Type B pancreatic cell (in vitro differentiated cells): ENCODE measurements around the gene TTLL10. TPM values are rescaled to one million over a fixed set of nuclear protein-coding genes. Genes with fewer than 3 reads are reported as not detected.

ENCODE experiments used
- DNase-seq: peaks from one replicate; pipeline ENCODE4 v3.0.0; 2021; ENCODE audit warnings: mixed read lengths; ENCODE audit not compliant: unreplicated experiment; ENCODE audit errors: extremely low spot score
- H3K27ac Mint-ChIP-seq: 2 replicates; pipeline ENCODE4 v1.8.0; 2021; ENCODE audit warnings: mild to moderate bottlenecking, mixed read lengths
- H3K27me3 Mint-ChIP-seq: 2 replicates; pipeline ENCODE4 v1.8.0; 2021; ENCODE audit warnings: mixed read lengths
- H3K36me3 Mint-ChIP-seq: 2 replicates; pipeline ENCODE4 v1.8.0; 2021; ENCODE audit warnings: mixed read lengths
- H3K4me1 Mint-ChIP-seq: one replicate; pipeline ENCODE4 v1.8.0; 2021; ENCODE audit warnings: mixed read lengths; ENCODE audit not compliant: unreplicated experiment
- H3K4me3 Mint-ChIP-seq: 2 replicates; pipeline ENCODE4 v1.8.0; 2021; ENCODE audit warnings: mild to moderate bottlenecking, mixed read lengths
- H3K9me3 Mint-ChIP-seq: 2 replicates; pipeline ENCODE4 v1.8.0; 2021; ENCODE audit warnings: mixed read lengths
- long read RNA-seq: library from polyadenylated mRNA; unstranded; transcript quantifications from one replicate; pipeline ENCODE4 v2.0.0, GENCODE V29; 2020
- total RNA-seq: library from RNA; stranded (reverse); gene quantifications from 2 replicates; pipeline ENCODE4 v1.2.1, GENCODE V29; 2021; ENCODE audit warnings: low replicate concordance
- TF ChIP-seq, protein P1 (sequence below): fragments of 200-600 bp; sonication (generic); conservative IDR thresholded peaks from 2 replicates; pipeline ENCODE4 v1.5.0; 2021; ENCODE audit warnings: antibody characterized with exemption, mild to moderate bottlenecking

TTLL10 gene, protein sequence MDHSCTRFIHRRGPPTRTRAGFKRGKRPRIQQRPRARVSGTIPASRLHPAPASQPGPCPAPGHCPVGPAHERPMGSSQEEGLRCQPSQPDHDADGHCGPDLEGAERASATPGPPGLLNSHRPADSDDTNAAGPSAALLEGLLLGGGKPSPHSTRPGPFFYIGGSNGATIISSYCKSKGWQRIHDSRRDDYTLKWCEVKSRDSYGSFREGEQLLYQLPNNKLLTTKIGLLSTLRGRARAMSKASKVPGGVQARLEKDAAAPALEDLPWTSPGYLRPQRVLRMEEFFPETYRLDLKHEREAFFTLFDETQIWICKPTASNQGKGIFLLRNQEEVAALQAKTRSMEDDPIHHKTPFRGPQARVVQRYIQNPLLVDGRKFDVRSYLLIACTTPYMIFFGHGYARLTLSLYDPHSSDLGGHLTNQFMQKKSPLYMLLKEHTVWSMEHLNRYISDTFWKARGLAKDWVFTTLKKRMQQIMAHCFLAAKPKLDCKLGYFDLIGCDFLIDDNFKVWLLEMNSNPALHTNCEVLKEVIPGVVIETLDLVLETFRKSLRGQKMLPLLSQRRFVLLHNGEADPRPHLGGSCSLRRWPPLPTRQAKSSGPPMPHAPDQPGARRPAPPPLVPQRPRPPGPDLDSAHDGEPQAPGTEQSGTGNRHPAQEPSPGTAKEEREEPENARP
- 0.88 and 1.4 TPM in 2 replicates for total RNA-seq
- long read RNA-seq, result 0 reads

DNA sequence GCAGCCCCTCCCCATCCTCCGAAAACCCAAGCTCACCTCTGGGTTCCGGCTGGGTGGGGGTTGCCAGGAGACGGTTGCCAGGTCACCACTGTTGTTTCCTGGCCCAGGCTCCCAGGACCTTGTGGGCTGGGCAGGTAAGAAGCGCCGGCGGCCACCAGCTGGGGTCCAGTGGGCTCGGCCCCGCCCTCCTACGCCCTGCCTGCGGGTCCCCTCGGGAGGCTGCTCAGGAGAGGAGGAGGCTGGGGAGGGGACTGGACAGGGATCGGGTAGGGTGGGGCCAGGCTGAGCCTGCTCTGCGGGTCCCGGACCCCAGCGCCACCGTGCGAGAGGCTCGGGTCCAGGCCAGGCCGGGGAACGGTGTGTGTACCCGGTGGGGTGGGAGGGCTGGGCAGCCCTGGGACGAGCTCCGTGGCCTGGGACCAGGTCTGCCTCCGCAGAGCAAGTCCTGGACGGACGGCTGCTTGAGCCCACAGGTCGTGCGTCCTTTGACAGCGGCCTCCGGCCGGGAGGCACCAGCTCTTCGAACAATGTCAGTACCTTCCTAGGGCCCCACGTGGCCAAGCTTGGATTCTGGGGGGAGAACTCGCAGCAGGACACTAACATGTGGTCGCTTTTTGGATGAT lies at the start of gene TTLL10:
TTLL10 (plus strand) TSS at position 88 of the 623 bp plus-strand sequence. CDS start 5,336 bp downstream, outside the sequence.
- Mint-ChIP-seq H3K4me1 (no peaks in the 10 kb centered on the region), H3K27me3 (peaks cover 21% of the 10 kb centered on the region), H3K27ac (no peak within 1 kb of the TSS), H3K4me3 (no peak within 1 kb of the TSS), H3K36me3 (no peaks in the 10 kb centered on the region), H3K9me3 (no peaks in the 10 kb centered on the region)
- TF ChIP-seq, protein P1, sequence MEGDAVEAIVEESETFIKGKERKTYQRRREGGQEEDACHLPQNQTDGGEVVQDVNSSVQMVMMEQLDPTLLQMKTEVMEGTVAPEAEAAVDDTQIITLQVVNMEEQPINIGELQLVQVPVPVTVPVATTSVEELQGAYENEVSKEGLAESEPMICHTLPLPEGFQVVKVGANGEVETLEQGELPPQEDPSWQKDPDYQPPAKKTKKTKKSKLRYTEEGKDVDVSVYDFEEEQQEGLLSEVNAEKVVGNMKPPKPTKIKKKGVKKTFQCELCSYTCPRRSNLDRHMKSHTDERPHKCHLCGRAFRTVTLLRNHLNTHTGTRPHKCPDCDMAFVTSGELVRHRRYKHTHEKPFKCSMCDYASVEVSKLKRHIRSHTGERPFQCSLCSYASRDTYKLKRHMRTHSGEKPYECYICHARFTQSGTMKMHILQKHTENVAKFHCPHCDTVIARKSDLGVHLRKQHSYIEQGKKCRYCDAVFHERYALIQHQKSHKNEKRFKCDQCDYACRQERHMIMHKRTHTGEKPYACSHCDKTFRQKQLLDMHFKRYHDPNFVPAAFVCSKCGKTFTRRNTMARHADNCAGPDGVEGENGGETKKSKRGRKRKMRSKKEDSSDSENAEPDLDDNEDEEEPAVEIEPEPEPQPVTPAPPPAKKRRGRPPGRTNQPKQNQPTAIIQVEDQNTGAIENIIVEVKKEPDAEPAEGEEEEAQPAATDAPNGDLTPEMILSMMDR, result no peak
- DNase-seq, result no peak

DNA sequence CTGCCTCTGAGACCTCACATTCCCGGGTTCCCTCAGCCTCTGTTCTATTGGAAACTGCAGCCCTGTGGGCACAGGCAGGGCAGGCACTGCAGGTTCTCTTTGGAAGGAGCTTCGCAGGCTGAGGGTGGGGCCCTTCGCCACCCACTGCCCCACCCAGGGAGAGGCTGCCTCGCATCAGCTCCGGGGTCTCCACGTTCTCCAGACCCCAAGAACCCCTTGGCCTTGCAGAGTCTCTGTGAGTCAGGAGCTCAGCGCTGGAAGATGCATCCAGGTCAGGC lies 49.2 kb upstream of the TTLL10 start:
- H3K4me3 Mint-ChIP-seq, result no peak overlapping the region
- H3K36me3 Mint-ChIP-seq, result no peaks in the 10 kb centered on the region
- H3K27ac Mint-ChIP-seq, result peak overlapping the region; percentile 58
- no peaks in the 10 kb centered on the region for H3K9me3 Mint-ChIP-seq
- DNase-seq, result no peak
- H3K4me1 Mint-ChIP-seq, result peaks cover 15% of the 10 kb centered on the region
- TF ChIP-seq, protein P1, result no peak
- peaks cover 2% of the 10 kb centered on the region for H3K27me3 Mint-ChIP-seq

DNA sequence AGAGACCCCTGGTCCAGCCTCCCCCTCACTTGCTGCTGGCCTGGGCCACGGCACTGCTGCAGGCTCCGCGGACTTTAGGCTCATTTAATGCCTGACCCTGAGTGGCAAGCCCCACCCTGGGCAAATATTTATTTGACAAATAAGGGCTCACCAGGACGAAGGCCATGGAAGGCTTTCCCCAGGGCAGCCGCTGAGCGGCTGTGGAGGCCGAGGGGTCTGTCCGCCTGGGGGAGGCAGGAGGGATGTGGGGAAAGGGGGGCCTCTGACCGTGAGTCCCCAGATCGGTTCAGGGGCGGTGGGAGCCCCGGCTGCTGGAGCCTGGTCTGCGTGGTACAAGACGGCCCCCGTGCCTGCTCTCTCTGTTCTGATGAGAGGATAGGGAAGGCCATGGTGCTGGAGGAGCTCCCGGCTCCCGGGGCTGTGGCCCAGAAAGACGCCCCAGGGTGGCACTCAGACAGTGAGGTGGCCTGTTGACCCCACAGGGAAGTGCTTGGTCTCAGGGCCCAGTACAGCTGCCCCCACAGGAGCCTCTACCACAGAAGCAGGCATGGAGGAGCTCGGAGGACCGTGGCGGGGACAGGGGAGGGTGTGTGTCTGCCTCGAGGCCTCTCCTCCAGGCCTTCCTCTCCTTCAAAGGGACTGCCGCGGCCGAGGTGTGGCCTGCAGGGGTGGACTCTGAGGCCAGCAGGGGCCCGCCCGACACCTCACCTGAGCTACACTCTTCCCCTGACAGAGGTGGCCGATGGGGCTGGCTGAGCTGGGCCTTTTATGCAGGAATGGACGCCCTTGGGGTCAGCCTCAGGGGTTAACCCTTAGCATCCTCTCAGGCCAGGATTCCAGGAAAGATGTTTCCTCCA lies 48.7 kb upstream of the TTLL10 start:
- TF ChIP-seq, protein P1, result no peak
- H3K36me3 Mint-ChIP-seq, result no peaks in the 10 kb centered on the region
- H3K27me3 Mint-ChIP-seq, result no peaks in the 10 kb centered on the region
- peaks cover 20% of the 10 kb centered on the region for H3K4me1 Mint-ChIP-seq
- no peaks in the 10 kb centered on the region for H3K9me3 Mint-ChIP-seq
- H3K4me3 Mint-ChIP-seq, result no peak overlapping the region
- no peak for DNase-seq
- H3K27ac Mint-ChIP-seq, result peak overlapping the region; percentile 58

DNA sequence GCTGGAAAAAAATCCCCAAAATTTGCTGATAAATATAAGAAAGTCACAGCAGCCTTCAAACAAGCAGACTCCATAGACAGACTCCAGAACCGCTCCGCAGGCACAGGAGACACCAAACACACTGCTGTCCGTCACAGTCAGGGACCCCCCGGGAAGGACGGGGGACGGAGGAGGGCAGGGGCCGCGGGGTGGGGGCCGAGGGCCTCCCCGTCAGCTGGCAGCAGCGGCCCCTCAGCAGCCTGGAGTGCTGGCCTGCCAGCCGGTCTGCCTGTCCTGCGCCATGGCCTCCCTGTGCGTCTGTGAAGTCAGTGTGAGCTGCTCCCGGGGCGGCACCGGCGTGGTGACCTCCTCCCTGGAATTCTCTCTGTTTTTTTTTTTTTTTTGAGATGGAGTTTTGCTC lies 47.7 kb upstream of the TTLL10 start:
- peaks cover 25% of the 10 kb centered on the region for H3K4me1 Mint-ChIP-seq
- no peaks in the 10 kb centered on the region for H3K9me3 Mint-ChIP-seq
- no peak overlapping the region for H3K4me3 Mint-ChIP-seq
- H3K27ac Mint-ChIP-seq, result no peak overlapping the region
- TF ChIP-seq, protein P1, result no peak
- no peak for DNase-seq
- H3K36me3 Mint-ChIP-seq, result no peaks in the 10 kb centered on the region
- H3K27me3 Mint-ChIP-seq, result no peaks in the 10 kb centered on the region
